IMR-90 (cell line): ENCODE measurements around the gene SLC9A3. TPM values are rescaled to one million over a fixed set of nuclear protein-coding genes. Genes with fewer than 3 reads are reported as not detected.

ENCODE experiments used
- ATAC-seq: fragments of 200-7000 bp; cut with Tn5 transposase; 2 replicates; pipeline ENCODE4 v1.9.1; 2020; ENCODE audit warnings: low read depth, mild to moderate bottlenecking, moderate library complexity
- BruUV-seq: library from RNA; stranded (reverse); fragments of 400-500 nt; replicated peaks from 2 replicates; lab custom pipeline; 2021; lab: Mats Ljungman, UMichigan
- CTCF ChIA-PET: fragments of 300-600 bp; formaldehyde crosslinking; extraction: SDS; loops from one replicate; lab custom pipeline; 2021; ENCODE audit warnings: antibody characterized with exemption; lab: Yijun Ruan, JAX
- POLR2A ChIA-PET: fragments of 300-600 bp; sonication (Branson Sonifier 250); formaldehyde crosslinking; loops from one replicate; lab custom pipeline; 2022; ENCODE audit warnings: antibody characterized with exemption; ENCODE audit not compliant: unreplicated experiment; lab: Charles Lee
- DNase-seq: peaks from one replicate; pipeline ENCODE4 v3.0.0; 2013
- H2AFZ ChIP-seq: replicated peaks from 2 replicates; pipeline ENCODE3; 2013; ENCODE audit warnings: low read length, mild to moderate bottlenecking; ENCODE audit not compliant: poor library complexity
- H2AK5ac ChIP-seq: 2 replicates; pipeline ENCODE4 v1.6.1; 2013; ENCODE audit warnings: low read depth, low read length, inconsistent platforms
- H2AK9ac ChIP-seq: replicated peaks from 2 replicates; pipeline ENCODE3; 2013; ENCODE audit warnings: mild to moderate bottlenecking, low read depth, low read length, moderate library complexity; ENCODE audit not compliant: poor library complexity
- H2BK120ac ChIP-seq: 2 replicates; pipeline ENCODE4 v1.6.1; 2013; ENCODE audit warnings: low read depth, low read length, inconsistent platforms
- H2BK15ac ChIP-seq: 3 replicates; pipeline ENCODE4 v1.6.1; 2013; ENCODE audit warnings: low read depth, low read length, inconsistent platforms
- H2BK20ac ChIP-seq: 2 replicates; pipeline ENCODE4 v1.6.1; 2013; ENCODE audit warnings: low read depth, mild to moderate bottlenecking, inconsistent platforms, low read length, moderate library complexity
- H2BK5ac ChIP-seq: 2 replicates; pipeline ENCODE4 v1.6.1; 2013; ENCODE audit warnings: mild to moderate bottlenecking, low read depth, low read length, inconsistent platforms; ENCODE audit not compliant: poor library complexity, severe bottlenecking
- H3K14ac ChIP-seq: replicated peaks from 2 replicates; pipeline ENCODE4 v1.6.1; 2013; ENCODE audit warnings: low read depth, low read length, inconsistent platforms
- H3K18ac ChIP-seq: 2 replicates; pipeline ENCODE4 v1.6.1; 2013; ENCODE audit warnings: low read depth, low read length, control low read depth
- H3K23ac ChIP-seq: 2 replicates; pipeline ENCODE4 v1.6.1; 2013; ENCODE audit warnings: low read depth, low read length, inconsistent platforms
- H3K27ac ChIP-seq: 2 replicates; pipeline ENCODE4 v1.5.1; 2013; ENCODE audit warnings: mild to moderate bottlenecking, control low read depth, low read length; ENCODE audit not compliant: insufficient read depth
- H3K27me3 ChIP-seq: 2 replicates; pipeline ENCODE4 v1.6.1; 2013; ENCODE audit warnings: low read length; ENCODE audit not compliant: control insufficient read depth, insufficient read depth
- H3K36me3 ChIP-seq: 2 replicates; pipeline ENCODE4 v1.6.1; 2013; ENCODE audit warnings: low read length, mixed read lengths; ENCODE audit not compliant: control insufficient read depth, insufficient read depth
- H3K4ac ChIP-seq: 2 replicates; pipeline ENCODE4 v1.6.1; 2013; ENCODE audit warnings: low read depth, low read length, inconsistent platforms
- H3K4me1 ChIP-seq: 2 replicates; pipeline ENCODE4 v1.6.1; 2013; ENCODE audit warnings: low read length, mixed read lengths; ENCODE audit not compliant: control insufficient read depth, insufficient read depth
- H3K4me2 ChIP-seq: 2 replicates; pipeline ENCODE4 v1.6.1; 2013; ENCODE audit warnings: low read depth, mild to moderate bottlenecking, control low read depth, low read length, moderate library complexity
- H3K4me3 ChIP-seq: 2 replicates; pipeline ENCODE4 v1.5.1; 2013; ENCODE audit warnings: low read depth, mild to moderate bottlenecking, control low read depth, low read length, moderate library complexity; ENCODE audit not compliant: insufficient read depth
- H3K56ac ChIP-seq: 2 replicates; pipeline ENCODE4 v1.6.1; 2013; ENCODE audit warnings: low read length, inconsistent platforms; ENCODE audit not compliant: insufficient read depth; ENCODE audit errors: extremely low read depth
- H3K79me1 ChIP-seq, 2 experiments: 2 replicates each; pipeline ENCODE4 v1.6.1; 2013; ENCODE audit warnings: low read length in 2 of 2, inconsistent platforms in 1 of 2, low read depth in 1 of 2
- H3K9ac ChIP-seq: 2 replicates; pipeline ENCODE4 v1.6.1; 2013; ENCODE audit warnings: low read depth, low read length, control low read depth
- H3K9me1 ChIP-seq: 2 replicates; pipeline ENCODE4 v1.6.1; 2013; ENCODE audit warnings: low read length, inconsistent platforms; ENCODE audit not compliant: insufficient read depth
- H3K9me3 ChIP-seq: 2 replicates; pipeline ENCODE4 v1.6.1; 2013; ENCODE audit warnings: low read length; ENCODE audit not compliant: control insufficient read depth, insufficient read depth
- H4K20me1 ChIP-seq: 2 replicates; pipeline ENCODE4 v1.6.1; 2013; ENCODE audit warnings: low read length, inconsistent platforms; ENCODE audit not compliant: insufficient read depth
- H4K5ac ChIP-seq: 2 replicates; pipeline ENCODE4 v1.6.1; 2013; ENCODE audit warnings: mild to moderate bottlenecking, low read depth, low read length, control low read depth
- H4K8ac ChIP-seq, 2 experiments: 2 replicates each; pipeline ENCODE4 v1.6.1; 2013; ENCODE audit warnings: low read depth in 2 of 2, low read length in 2 of 2, control low read depth in 1 of 2, inconsistent platforms in 1 of 2
- H4K91ac ChIP-seq: 2 replicates; pipeline ENCODE4 v1.6.1; 2013; ENCODE audit warnings: low read depth, low read length, inconsistent platforms; ENCODE audit not compliant: insufficient read depth
- MAZ ChIP-seq: IDR thresholded peaks from 2 replicates; pipeline ENCODE4 v1.6.1; 2012; ENCODE audit warnings: low read depth, mild to moderate bottlenecking, low read length, improper control_type of control experiment, moderate library complexity, borderline replicate concordance
- RAD21 ChIP-seq: IDR thresholded peaks from 2 replicates; pipeline ENCODE4 v1.6.1; 2012; ENCODE audit warnings: low read length, improper control_type of control experiment
- WGBS, 2 experiments: methylation state at CpG; one replicate each; pipeline versions ENCODE4 v1.1.5 to v1.1.7; 2013; ENCODE audit warnings: missing lambda C conversion rate in 2 of 2; ENCODE audit not compliant: insufficient read length in 1 of 2; ENCODE audit errors: extremely low coverage in 2 of 2; 5-methylcytosine and 5-hydroxymethylcytosine counted together
- dilution Hi-C: fragments of 300-500 bp; cut with HindIII; formaldehyde crosslinking; loops from one replicate; pipeline ENCODE4 v1.14.3; 2018; ENCODE audit warnings: low sequenced_read_pairs; ENCODE audit not compliant: unreplicated experiment
- in situ Hi-C: fragments of 300-500 bp; cut with MboI; formaldehyde crosslinking; loops from 3 replicates; pipeline ENCODE4 v1.14.3; 2019; ENCODE audit warnings: low sequenced_read_pairs, inconsistent platforms, mixed read lengths
- intact Hi-C: fragments of 100-400 bp; cut with micrococcal nuclease; formaldehyde crosslinking; loops from 2 replicates; pipeline ENCODE4 v1.10.0; 2022
- polyA plus RNA-seq, 3 experiments: library from polyadenylated mRNA; depleted of rRNA; stranded (reverse); fragments of >200 nt; gene quantifications; 2 replicates each; pipeline ENCODE4 v1.2.3, GENCODE V29; 2012; ENCODE audit warnings: low replicate concordance in 1 of 3
- total RNA-seq: library from RNA; depleted of rRNA; stranded (reverse); fragments of >200 nt; gene quantifications from 2 replicates; pipeline ENCODE4 v1.2.3, GENCODE V29; 2012

SLC9A3 gene
- total and polyA plus RNA-seq, 2 of the 4 experiments (the other 2 are of a cell fraction) = 0.72 to 1.5 TPM

GRCh38 chr5:425714-426113 lies 98.5 kb downstream of the SLC9A3 start:
- H2AK9ac ChIP-seq = no peak overlapping the region
- H3K27ac ChIP-seq = no peak overlapping the region
- no peaks in the 10 kb centered on the region; the same call in 1 of the 2 replicates for H4K20me1 ChIP-seq
- H4K91ac ChIP-seq = no peak overlapping the region
- intact Hi-C loops (no loop called here), dilution Hi-C loops (no loop called here), in situ Hi-C loops (no loop called here)
- H3K9ac ChIP-seq = no peak overlapping the region
- H2BK15ac ChIP-seq = no peak overlapping the region
- ATAC-seq (no peak), DNase-seq (no peak)
- H3K27me3 ChIP-seq = no peaks in the 10 kb centered on the region
- peaks cover 10% of the 10 kb centered on the region for H3K4me1 ChIP-seq
- H3K23ac ChIP-seq = no peak overlapping the region
- peaks cover 9% of the 10 kb centered on the region; the same call in 1 of the 2 replicates for H3K9me1 ChIP-seq
- no TSS peak for BruUV-seq
- no peaks in the 10 kb centered on the region for H3K9me3 ChIP-seq
- no peak overlapping the region for H3K18ac ChIP-seq
- WGBS, 2 experiments = 80% methylated on average over 1 of the region's 5 CpGs; no CpG with 5 or more reads in 1 of the 2 experiments
- no peak overlapping the region for H3K4ac ChIP-seq
- no peak overlapping the region for H3K56ac ChIP-seq
- H3K4me2 ChIP-seq = no peak overlapping the region
- CTCF ChIA-PET = no interaction called here
- H3K79me1 ChIP-seq = peaks cover 4 to 58% of the 10 kb centered on the region in 2 experiments
- no peak overlapping the region for H2AFZ ChIP-seq
- TF ChIP-seq MAZ (no peak), RAD21 (peak; percentile 31; the same call in 1 of the 2 replicates)
- peaks cover 68% of the 10 kb centered on the region for H3K36me3 ChIP-seq
- no peak overlapping the region for H3K14ac ChIP-seq
- no peak overlapping the region for H2BK5ac ChIP-seq
- no peak overlapping the region for H2BK120ac ChIP-seq
- H4K5ac ChIP-seq = no peak overlapping the region
- POLR2A ChIA-PET = no interaction called here
- no peak overlapping the region for H2BK20ac ChIP-seq
- H4K8ac ChIP-seq = no peak overlapping the region
- H2AK5ac ChIP-seq = no peak overlapping the region
- H3K4me3 ChIP-seq = no peak overlapping the region
